Uterus (tissue), 2 donors: ENCODE results near the gene FKBP7.

ENCODE experiments used
- POLR2A ChIP-seq, 2 donors: fragments of 450-650 bp; IDR thresholded peaks; one replicate each; pipeline ENCODE4 v1.6.1; 2016; ENCODE audit warnings: antibody characterized with exemption in 2 of 2, mild to moderate bottlenecking in 1 of 2, moderate library complexity in 1 of 2
- TF ChIP-seq, protein P1 (sequence below), 4 experiments: fragments of 200-600 bp in 2 of 4; fragments of 450-650 bp in 2 of 4; sonication (generic) in 2 of 4; IDR thresholded peaks; one replicate each; pipeline ENCODE4 v1.5.1; 2016 to 2019; ENCODE audit warnings: antibody characterized with exemption in 4 of 4, mild to moderate bottlenecking in 2 of 4, moderate library complexity in 1 of 4

DNA sequence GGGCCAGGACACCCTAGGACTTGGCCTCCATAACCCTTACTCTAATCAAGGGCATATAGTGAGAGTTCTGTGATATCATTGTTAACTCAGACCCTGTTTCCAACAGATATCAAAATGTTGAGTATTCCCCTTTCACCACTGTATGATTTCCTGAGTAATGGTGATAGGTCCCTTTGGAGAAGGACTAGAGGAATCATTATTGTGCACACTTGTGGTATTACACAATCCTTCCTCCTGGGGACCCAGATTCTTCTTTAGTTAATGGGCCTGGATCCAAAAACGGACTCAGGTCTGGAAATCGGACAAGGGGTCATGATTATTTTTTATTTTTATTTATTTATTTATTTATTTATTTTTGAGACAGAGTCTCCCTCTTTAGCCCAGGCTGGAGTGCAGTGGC lies 50.9 kb downstream of the FKBP7 start:
- TF ChIP-seq, protein P1, sequence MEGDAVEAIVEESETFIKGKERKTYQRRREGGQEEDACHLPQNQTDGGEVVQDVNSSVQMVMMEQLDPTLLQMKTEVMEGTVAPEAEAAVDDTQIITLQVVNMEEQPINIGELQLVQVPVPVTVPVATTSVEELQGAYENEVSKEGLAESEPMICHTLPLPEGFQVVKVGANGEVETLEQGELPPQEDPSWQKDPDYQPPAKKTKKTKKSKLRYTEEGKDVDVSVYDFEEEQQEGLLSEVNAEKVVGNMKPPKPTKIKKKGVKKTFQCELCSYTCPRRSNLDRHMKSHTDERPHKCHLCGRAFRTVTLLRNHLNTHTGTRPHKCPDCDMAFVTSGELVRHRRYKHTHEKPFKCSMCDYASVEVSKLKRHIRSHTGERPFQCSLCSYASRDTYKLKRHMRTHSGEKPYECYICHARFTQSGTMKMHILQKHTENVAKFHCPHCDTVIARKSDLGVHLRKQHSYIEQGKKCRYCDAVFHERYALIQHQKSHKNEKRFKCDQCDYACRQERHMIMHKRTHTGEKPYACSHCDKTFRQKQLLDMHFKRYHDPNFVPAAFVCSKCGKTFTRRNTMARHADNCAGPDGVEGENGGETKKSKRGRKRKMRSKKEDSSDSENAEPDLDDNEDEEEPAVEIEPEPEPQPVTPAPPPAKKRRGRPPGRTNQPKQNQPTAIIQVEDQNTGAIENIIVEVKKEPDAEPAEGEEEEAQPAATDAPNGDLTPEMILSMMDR (IDR thresholded peaks at IDR 0.05) = no peak
- TF ChIP-seq POLR2A (IDR thresholded peaks at IDR 0.05) = no peak
